Urothelium cell line (cell line): ENCODE data around the gene C4orf54.

Source experiments
- DNase-seq: peaks from one replicate; pipeline ENCODE4 v3.0.0; 2011; ENCODE audit warnings: low spot score, mixed read lengths
- FAIRE-seq: peaks from 2 replicates; lab custom pipeline; 2011; peaks lifted over from hg19 to GRCh38; lab: Jason Lieb, UNC

Gene C4orf54

GRCh38 chr4:99652596-99653436 is 4.8 kb downstream of the C4orf54 start:
- FAIRE-seq: no peak

DNA sequence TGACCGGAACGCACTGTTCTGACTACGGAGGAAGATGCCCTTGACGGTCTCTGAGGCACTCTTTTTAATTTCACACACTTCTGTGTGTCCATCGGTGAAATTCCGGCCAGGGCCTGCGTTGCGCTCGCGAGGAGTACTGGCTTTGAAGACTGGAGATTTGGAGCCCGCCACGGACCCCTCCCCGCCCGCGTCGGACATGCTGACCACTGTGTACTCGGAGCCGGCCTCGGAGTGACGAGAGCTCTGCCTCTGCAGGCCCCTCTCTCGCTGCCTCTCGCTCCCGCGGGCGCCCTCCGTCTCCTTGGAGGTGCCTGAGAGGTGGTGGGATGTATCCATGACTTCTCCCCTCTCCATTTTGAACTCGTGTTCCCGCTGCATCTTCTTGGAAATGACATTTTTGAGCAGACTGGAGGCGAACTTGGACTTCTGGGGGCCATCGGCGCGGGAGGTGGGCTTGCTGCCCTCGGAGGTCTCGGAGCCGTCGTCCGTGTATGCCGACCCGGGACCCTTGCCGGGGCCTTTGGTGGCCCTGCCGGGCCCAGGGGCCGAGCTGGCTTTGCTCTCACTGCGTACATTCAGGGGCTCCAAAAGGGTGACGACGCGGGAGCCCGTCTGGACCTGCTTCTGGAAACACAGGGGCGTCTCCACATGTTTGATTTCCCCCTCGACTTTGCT is 5.7 kb downstream of the C4orf54 start:
- no peak for DNase-seq
- FAIRE-seq: no peak

More at GRCh38 chr4:99652596-99653436, 4.8 kb downstream of the C4orf54 start:
- no peak for DNase-seq

GRCh38 chr4:99651016-99651769 is 6.4 kb downstream of the C4orf54 start:
- DNase-seq: no peak
- no peak for FAIRE-seq

DNA sequence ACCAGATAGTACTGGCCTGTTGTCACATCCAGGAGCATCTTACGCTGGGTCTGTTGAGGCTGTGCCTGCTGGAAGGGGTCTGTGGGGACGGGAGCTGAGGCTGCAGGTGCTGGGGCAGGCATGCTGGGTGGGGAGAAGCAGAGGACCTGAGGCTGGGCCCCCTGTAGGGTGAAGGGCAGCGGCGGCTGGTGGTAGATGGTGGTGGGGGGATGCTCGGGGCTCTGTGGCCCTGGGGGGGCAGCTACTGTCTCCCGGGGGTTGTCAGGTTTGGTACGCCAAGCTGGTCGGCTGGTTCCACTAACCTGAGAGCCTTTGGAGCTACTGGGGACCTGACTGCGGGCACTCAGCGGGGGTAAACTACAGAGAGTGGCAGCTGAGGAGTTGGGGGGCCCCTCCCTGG is 7.8 kb downstream of the C4orf54 start:
- FAIRE-seq (no peak), DNase-seq (no peak)

GRCh38 chr4:99649208-99649607 is 8.4 kb downstream of the C4orf54 start:
- no peak for DNase-seq

DNA sequence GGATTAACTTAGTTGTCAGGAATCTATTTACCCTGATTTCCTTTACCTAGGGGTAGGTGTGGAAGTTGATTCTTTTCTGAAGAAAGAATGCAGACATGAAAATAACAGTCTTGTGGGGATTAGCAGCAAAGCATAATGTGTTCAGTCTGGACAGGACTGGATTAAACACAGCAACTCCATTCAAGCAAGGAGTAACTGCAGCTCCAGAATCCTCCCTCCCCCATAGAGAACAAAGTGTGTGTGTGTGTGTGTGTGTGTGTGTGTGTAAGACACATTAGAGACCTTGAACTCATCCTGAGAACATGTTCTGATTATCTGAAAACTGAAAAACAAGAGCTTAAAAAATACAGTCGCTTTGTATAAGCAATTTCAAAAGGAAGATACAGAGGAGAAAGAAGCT is 9.3 kb downstream of the C4orf54 start:
- DNase-seq (no peak), FAIRE-seq (no peak)

More at GRCh38 chr4:99649208-99649607, 8.4 kb downstream of the C4orf54 start:
- no peak for FAIRE-seq

DNA sequence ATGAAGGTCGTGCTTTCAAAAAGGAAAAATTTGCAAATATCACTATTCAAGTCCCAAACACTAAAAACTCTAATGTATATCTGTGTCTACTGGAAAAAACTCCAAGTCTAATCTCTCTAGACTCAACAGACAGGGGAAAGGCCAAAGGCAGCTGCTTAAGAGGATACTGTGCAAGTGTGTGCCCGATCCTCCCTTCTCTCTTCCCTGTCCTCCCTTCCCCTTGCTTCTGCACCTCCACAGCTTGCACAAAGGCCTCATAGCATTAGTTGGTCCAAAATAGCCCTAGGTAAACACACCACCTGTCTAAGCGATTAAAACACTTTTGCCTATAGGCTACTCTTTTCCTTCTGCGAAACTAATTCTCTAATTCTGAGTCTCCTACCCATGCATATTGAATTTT is 10.6 kb downstream of the C4orf54 start:
- FAIRE-seq (no peak), DNase-seq (no peak)

GRCh38 chr4:99645638-99646037 is 12.0 kb downstream of the C4orf54 start:
- FAIRE-seq (no peak), DNase-seq (no peak)

DNA sequence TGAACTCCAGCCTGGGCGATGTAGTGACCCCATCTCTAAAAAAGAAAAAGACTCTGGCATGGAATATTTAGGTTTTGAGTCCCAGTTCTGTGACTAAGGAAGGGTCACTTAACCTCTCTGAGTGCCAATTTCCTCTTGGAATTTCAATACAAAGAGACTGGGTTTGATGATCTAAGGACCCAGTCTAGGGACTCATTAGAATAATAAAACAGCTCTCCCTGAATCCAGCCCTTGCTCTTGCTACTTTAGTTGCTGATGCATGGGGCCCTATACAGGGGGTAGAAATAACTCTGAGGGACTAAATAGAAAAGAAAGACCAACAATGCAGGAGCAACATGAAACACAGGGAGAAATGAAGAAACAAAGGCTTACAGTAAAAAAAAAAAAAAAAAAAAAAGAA is 12.6 kb downstream of the C4orf54 start:
- no peak for DNase-seq
- no peak for FAIRE-seq

DNA sequence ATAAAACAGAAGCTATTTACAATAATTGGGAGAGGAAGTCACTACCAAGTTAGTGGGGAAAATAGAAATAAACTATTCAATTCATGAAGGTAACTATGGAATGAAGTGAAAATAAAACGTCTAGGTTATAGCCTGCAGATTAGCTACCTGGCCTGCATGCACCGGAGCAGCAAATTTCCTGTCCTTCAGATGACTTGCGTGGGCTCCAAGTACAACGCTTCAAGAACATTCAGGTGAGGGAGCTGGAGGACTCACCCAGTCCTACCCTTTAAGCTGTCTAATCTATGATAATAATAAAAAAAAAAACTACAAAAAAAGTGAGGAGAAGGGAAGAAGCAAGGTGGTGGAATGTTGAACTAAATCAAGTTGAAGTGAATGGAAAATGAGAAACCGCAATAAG is 13.2 kb downstream of the C4orf54 start:
- no peak for FAIRE-seq
- no peak for DNase-seq

DNA sequence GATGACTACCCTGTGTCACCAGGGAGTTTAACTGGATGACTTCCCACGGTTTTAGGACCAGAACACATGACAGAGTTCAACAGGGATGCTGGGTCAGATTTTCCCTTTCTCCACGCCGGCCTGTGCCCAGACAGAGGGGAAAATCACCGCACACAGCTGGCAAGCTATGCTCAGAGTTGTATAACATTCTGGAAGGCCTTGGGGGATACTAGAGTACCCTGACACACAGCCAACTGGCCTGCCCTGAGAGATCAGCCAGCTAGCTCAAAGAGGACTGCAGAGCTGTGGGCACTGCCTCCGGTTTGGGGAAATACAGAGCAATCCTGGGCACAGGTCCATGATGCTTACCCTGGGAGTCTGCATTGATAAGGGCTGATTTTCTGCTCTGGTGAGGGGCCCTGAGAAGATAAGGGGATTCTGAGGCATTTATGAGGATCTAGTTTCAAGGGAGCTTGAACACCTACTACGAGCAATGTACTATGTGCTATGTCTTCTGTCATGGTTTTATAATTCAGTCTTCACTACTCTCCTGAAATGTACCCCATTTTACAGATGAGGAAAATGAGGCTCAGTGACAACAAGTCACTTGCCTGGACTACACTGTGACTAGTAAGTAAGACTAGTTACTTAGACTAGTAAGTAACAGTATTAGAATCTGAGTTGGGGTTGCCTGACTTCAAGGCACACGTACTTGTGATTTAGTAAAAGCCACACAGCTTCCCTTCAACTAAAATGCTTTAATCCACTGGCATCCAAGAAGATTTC is 14.7 kb downstream of the C4orf54 start:
- DNase-seq (no peak), FAIRE-seq (no peak)

GRCh38 chr4:99640676-99641075 is 17.0 kb downstream of the C4orf54 start:
- DNase-seq: no peak
- no peak for FAIRE-seq

DNA sequence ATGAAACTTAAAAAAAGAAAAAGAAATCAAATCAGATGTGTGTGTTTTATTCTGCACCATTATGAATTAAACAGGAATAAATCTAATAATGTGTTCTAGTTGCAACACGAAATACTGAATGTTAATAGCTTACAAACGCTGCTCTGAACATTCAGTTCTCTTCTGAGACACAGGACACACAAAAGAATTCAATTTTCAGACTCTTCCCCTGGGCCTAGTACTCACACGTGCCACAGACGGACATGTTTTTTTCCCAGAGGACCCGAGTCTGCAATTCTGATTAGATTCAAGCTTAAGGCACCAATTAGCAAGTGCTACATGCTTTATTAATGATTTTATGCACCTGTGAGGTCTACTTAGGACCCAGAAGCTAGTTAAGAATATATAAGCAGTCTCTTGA is 20.5 kb downstream of the C4orf54 start:
- FAIRE-seq: no peak
- no peak for DNase-seq

GRCh38 chr4:99636422-99636821 is 21.2 kb downstream of the C4orf54 start:
- no peak for FAIRE-seq

GRCh38 chr4:99635601-99636000 is 22.0 kb downstream of the C4orf54 start:
- DNase-seq (no peak), FAIRE-seq (no peak)

More at GRCh38 chr4:99636422-99636821, 21.2 kb downstream of the C4orf54 start:
- no peak for DNase-seq

GRCh38 chr4:99634742-99635360 is 22.8 kb downstream of the C4orf54 start:
- FAIRE-seq: no peak
- no peak for DNase-seq

GRCh38 chr4:99633772-99634171 is 23.9 kb downstream of the C4orf54 start:
- FAIRE-seq: peak; percentile 44
- DNase-seq: no peak

DNA sequence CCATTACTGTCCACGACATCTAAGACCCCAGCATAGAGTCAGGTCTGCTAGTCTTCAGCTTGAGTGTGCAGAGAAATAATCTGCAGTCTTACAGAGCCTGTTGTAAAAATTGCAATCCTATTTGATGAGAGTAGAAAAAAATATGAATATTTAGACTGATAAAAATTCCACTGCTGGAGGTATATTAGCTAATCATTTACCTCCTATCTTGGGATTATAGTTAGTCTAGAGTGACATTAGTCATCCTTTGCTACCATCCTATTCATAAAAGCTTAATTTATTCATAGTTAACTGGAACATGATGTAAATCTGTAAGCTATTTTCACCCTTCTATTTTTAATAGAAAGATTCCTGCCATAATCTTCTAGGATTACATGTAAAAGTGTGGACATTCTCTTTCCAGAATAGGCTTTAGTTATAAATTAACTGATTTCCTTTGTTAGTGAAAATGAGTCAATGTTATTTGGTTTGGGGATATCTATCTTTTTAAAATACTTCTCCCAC is 26.7 kb downstream of the C4orf54 start:
- FAIRE-seq (no peak), DNase-seq (no peak)

- no peak for FAIRE-seq
- no peak for DNase-seq
These were observed 27.6 kb downstream of the C4orf54 start for GRCh38 chr4:99629962-99630554.

- FAIRE-seq (no peak), DNase-seq (no peak)
These were observed 29.6 kb downstream of the C4orf54 start for GRCh38 chr4:99628040-99628439.
